HEK293 (cell line): ENCODE measurements around the gene SSTR4.

Experiments used
- ZNF174 ChIP-seq: fragments of 450-650 bp; formaldehyde crosslinking; IDR thresholded peaks from 2 replicates; pipeline ENCODE4 v1.5.0; 2017; ENCODE audit warnings: missing biosample characterization, mild to moderate bottlenecking, missing genetic modification characterization
- ZNF423 ChIP-seq: fragments of 450-650 bp; formaldehyde crosslinking; IDR thresholded peaks from 2 replicates; pipeline ENCODE4 v1.5.1; 2016; ENCODE audit warnings: missing biosample characterization, missing genetic modification characterization
- TF ChIP-seq, protein P1 (sequence below): fragments of 450-650 bp; formaldehyde crosslinking; IDR thresholded peaks from 2 replicates; pipeline ENCODE4 v1.5.1; 2016; ENCODE audit warnings: missing biosample characterization, missing genetic modification characterization

GRCh38 chr20:23063168-23063567 is 28.1 kb downstream of the SSTR4 start:
- TF ChIP-seq, protein P1, sequence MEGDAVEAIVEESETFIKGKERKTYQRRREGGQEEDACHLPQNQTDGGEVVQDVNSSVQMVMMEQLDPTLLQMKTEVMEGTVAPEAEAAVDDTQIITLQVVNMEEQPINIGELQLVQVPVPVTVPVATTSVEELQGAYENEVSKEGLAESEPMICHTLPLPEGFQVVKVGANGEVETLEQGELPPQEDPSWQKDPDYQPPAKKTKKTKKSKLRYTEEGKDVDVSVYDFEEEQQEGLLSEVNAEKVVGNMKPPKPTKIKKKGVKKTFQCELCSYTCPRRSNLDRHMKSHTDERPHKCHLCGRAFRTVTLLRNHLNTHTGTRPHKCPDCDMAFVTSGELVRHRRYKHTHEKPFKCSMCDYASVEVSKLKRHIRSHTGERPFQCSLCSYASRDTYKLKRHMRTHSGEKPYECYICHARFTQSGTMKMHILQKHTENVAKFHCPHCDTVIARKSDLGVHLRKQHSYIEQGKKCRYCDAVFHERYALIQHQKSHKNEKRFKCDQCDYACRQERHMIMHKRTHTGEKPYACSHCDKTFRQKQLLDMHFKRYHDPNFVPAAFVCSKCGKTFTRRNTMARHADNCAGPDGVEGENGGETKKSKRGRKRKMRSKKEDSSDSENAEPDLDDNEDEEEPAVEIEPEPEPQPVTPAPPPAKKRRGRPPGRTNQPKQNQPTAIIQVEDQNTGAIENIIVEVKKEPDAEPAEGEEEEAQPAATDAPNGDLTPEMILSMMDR (tag by site-specific recombination) = no peak
- TF ChIP-seq ZNF174 = no peak
- no peak for TF ChIP-seq ZNF423 (tag by site-specific recombination)
